Activated T-cell treated with anti-CD3 and anti-CD28 coated beads for 24 hours (primary cell): ENCODE measurements around the gene CATSPERZ.

Experiments
- DNase-seq: peaks from one replicate; pipeline ENCODE4 v3.0.0-alpha.2; 2020; ENCODE audit warnings: low read depth

CATSPERZ gene

GRCh38 chr11:64264371-64264852 is 35.7 kb upstream of the CATSPERZ start:
- DNase-seq, result no peak

- no peak for DNase-seq
These were observed 34.7 kb upstream of the CATSPERZ start for GRCh38 chr11:64265176-64266160.

GRCh38 chr11:64266339-64266738 is 33.8 kb upstream of the CATSPERZ start:
- no peak for DNase-seq

GRCh38 chr11:64267207-64267945 is 32.8 kb upstream of the CATSPERZ start:
- DNase-seq, result no peak

- DNase-seq, result no peak
These were observed 31.9 kb upstream of the CATSPERZ start for GRCh38 chr11:64268025-64268892.

GRCh38 chr11:64268893-64269539 is 31.1 kb upstream of the CATSPERZ start:
- no peak for DNase-seq

- peak; percentile 98 for DNase-seq
These were observed 30.5 kb upstream of the CATSPERZ start for GRCh38 chr11:64269540-64270220.

- DNase-seq, result no peak
These were observed 24.9 kb upstream of the CATSPERZ start for GRCh38 chr11:64275031-64275800.

GRCh38 chr11:64275841-64276240 is 24.3 kb upstream of the CATSPERZ start:
- DNase-seq, result no peak

GRCh38 chr11:64276653-64277431 is 23.3 kb upstream of the CATSPERZ start:
- DNase-seq, result no peak

- no peak for DNase-seq
These were observed 21.5 kb upstream of the CATSPERZ start for GRCh38 chr11:64278576-64279190.

- no peak for DNase-seq
These were observed 18.0 kb upstream of the CATSPERZ start for GRCh38 chr11:64281957-64282770.

GRCh38 chr11:64283092-64283491 is 17.1 kb upstream of the CATSPERZ start:
- DNase-seq, result no peak

- peak; percentile 90 for DNase-seq
These were observed 15.9 kb upstream of the CATSPERZ start, which contains the start of gene BAD for GRCh38 chr11:64284048-64284961. Gene BAD (minus strand): TSS chr11:64284665. CDS start chr11:64284368, 297 bp downstream.

GRCh38 chr11:64284962-64285884 is 14.9 kb upstream of the CATSPERZ start, which contains the start of gene GPR137:
Gene GPR137 (plus strand): TSS chr11:64285848. CDS start chr11:64286525, 677 bp downstream.
- DNase-seq, result peak; percentile 90
